SK-N-DZ (cell line): ENCODE results near the gene IFNL2. TPM values are rescaled to one million over a fixed set of nuclear protein-coding genes. Genes with fewer than 3 reads are reported as not detected.
"Not testable (repeated sequence)": the region's sequence is repeated elsewhere in the genome, so short reads cannot be mapped to it uniquely, and the experiment has no call there.

ENCODE experiments used
- DNase-seq: peaks from one replicate; pipeline ENCODE4 v3.0.0-alpha.2; 2015; ENCODE audit warnings: low spot score
- polyA plus RNA-seq, 2 experiments: library from polyadenylated mRNA; depleted of rRNA; stranded (reverse); fragments of >200 nt; gene quantifications; 2 replicates each; pipeline ENCODE4 v1.2.3, GENCODE V29; 2014

IFNL2 gene
- not detected in 2 replicates for polyA plus RNA-seq (2014; cell fraction: cytosol; rRNA removed)
- not detected in 2 replicates for polyA plus RNA-seq (2014; cell fraction: nucleus; rRNA removed)

DNA sequence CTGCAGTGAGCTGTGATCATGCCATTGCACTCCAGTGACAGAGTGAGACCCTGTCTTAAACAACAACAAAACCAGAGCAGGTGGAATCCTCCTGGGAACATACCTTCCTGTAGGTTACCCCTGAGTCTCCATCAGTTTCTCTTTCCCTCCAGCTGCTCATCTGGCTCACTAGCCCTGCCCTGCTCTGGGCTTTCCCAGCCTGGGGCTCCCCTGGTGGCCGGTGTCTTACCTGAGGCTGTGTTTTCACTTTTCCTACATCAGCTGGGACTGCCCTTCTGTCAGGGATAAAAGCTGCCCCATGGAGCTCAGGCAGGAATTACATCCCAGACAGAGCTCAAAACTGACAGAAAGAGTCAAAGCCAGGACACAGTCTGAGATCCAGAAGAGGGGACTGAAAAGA is at the start of gene IFNL2:
TSS of gene IFNL2 (plus strand) at position 312 of the 400 bp plus-strand sequence. CDS start 173 bp downstream, outside the sequence.
- not testable (repeated sequence) for DNase-seq

DNA sequence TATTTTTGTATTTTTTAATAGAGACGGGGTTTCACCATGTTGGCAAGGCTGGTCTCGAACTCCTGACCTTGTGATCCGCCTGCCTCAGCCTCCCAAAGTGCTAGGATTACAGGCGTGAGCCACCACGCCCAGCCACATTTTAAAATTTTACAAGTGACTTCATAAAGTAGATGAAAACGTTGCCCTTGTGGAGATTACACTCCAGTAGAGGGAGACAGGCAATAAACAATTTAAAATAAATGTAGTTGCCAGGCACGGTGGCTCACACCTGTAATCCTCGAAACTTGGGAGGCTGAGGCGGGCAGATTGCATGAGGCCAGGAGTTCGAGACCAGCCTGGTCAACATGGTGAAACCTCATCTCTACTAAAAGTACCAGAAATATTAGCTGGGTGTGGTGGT is 49.1 kb upstream of the IFNL2 start:
- DNase-seq = not testable (repeated sequence)

DNA sequence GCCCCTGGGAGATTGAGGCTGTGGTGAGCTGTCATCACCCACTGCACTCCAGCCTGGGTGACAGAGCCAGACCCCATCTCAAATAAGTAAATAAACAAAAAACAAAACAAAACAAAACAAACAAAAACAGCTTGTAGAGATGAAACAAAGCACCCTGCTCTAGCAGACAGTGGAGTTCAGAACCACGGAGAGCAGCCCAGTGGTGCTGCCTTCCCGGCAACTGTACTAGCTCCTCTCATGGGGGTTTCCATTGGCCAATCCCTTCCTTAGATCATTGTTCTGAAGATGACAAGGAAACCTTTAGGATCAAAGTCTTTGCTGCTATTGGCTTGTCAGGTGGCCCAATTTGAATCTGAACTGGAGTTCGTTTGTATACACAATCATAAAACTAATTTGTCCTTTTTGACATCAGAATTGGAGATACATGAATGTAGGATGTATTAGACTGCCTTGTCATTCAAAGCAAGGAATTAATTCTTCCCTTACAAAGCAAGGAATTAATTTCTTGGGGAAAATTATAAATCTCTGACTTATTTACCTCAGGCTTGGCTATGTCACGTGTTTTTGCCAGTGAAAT is 44.4 kb upstream of the IFNL2 start:
- no peak for DNase-seq

DNA sequence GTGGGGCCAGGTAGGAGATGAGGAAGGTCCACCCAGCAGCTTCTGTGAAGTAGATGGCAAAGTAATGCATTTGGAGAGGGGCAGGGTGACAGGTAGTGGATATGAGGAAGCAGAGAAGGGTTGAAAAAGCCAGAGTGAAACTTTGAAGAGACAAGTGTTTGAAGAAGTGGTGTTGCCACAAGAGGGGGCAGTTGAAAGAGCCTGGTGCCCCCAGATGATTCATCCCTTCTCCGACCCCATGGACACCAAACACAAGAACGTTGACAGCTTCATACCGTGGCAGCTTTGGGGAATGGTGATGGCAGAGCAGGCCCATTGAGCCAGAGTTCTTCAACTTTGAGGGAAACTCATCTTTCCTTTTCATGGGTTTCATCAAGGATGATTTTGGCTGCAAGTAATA is 43.3 kb upstream of the IFNL2 start:
- no peak for DNase-seq

GRCh38 chr19:39230096-39230764 is 38.0 kb upstream of the IFNL2 start:
- no peak for DNase-seq

DNA sequence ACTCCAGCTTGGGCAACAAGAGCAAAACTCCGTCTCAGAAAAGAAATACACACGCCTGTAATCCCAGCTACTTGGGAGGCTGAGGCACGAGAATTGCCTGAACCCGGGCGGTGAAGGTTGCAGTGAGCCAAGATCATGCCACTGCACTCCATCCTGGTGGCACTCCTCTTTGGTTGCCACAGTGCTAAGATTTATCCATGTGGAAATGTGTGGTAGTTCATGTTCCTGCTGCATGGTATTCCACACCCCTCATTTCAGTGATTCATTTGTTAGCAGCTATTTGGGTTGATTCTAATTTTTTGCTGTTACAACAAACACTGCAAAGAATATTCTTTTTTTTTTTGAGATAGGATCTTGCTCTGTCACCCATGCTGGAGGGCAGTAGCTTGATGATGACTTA is 35.5 kb upstream of the IFNL2 start:
- DNase-seq = no peak

GRCh38 chr19:39236527-39236926 is 31.7 kb upstream of the IFNL2 start:
- DNase-seq = no peak

DNA sequence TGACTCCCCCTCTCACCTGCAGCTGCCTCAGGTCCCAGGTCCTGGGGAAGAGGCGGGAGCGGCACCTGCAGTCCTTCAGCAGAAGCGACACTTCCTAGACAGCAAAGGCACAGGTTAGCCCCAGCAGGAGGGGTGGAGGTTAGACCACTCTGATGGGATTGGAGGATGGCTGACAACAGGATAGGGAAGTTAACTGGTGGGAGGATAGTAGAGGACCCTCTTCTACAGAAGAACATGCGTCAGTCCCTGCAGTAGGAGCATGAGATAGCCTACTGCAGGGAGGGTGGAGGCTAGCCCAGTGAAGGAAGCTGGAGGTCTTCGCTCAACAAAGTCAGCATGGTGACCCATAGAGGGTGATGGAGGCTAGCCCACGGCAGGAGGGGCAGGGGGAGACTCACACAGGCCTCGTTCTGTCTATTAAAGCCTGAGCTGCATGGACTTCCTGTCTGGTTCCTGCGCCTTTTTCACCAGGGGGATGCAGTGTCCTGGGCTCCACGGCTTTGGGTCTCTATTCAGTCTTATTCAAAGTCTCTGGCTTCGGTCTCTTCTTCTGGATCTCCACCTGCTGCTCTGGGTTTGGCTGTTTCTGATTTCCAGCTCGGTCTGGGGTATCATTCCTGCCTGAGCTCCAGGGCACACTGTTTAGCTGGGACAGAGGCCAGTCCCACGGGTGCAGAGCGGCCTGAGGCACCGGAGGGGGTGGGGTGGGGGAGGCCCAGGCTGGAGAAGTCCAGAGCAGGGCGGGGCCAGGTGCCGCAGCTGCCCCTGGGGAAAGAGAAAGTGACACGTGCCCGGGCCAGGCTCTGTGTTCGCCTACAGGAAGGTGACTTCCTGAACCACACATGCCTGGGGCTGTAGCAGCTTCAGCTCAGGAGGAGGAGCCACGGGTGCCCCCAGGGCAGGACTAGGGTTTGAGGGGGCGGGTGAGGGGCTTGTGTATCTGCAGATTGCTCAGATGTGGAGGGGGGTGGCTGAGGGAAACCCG is 30.7 kb upstream of the IFNL2 start:
- no peak for DNase-seq

DNA sequence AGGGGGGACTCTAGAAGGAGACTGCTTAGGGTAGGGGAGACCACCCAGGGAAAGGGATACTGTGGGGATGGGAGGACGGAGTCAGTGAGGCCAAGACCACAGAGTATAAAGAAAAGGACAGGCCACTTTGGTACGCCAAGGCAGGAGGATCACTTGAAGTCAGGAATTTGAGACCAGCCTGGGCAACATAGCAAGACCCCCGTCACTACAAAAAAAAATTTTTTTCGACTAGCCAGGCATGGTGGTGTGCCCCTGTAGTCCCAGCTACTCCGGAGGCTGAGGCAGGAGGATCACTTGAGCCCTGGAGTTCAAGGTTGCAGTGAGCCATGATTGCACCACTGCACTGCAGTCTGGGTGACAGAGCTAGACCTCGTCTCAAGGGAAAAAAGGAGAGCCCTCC is 30.0 kb upstream of the IFNL2 start:
- no peak for DNase-seq

DNA sequence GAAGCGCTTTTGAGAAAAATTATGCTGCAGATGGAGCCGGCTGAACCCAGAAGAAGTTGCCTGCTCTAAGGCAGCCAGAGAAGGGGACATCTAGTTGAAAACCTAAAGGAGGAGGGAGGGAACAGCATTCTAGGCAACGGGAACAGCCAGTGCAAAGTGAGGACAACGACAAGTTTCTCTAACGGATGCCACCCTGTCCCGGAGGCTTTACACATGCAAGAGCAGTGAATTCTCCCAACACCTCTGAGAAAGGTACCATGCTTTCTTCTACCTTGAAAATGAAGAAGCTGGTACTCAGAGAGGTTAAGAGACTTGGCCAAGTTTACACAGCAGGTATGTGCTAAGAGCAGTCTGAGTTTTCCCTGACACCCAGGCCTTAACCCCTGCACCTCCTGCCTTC is 29.3 kb upstream of the IFNL2 start:
- DNase-seq = no peak

- no peak for DNase-seq
These were observed 27.8 kb upstream of the IFNL2 start for GRCh38 chr19:39240421-39240820.

- DNase-seq = not testable (repeated sequence)
These were observed 24.5 kb upstream of the IFNL2 start for GRCh38 chr19:39243741-39244140.

- not testable (repeated sequence) for DNase-seq
These were observed 23.6 kb upstream of the IFNL2 start, which contains the start of gene IFNL3 for GRCh38 chr19:39244410-39245100. Gene IFNL3, minus strand, starts transcription at chr19:39245006. Its CDS starts 39 bp downstream, at chr19:39244967.

GRCh38 chr19:39245166-39245565 is 23.0 kb upstream of the IFNL2 start:
- not testable (repeated sequence) for DNase-seq

GRCh38 chr19:39246951-39247669 is 21.1 kb upstream of the IFNL2 start:
- DNase-seq = peak; percentile 68

GRCh38 chr19:39247701-39248664 is 20.2 kb upstream of the IFNL2 start:
- no peak for DNase-seq

DNA sequence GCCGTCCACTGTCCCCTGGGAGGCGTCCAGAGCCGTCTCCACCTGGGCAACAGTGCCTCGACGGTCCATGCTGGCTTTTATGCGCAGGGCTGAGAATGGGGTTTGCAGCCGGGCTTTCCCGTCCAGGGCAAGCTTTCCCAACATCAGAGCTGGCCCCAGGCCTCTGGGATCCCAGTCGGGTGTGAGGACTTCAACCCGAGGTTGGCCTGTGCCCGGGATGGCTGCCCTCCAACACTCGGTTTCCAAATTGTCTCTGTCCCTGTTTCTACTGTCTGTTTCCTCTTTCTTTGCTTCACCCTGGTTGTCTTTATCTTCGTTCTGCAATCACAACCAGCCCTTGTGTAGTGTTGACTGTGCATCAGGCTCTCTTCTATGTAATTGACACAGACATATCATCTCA is 19.4 kb upstream of the IFNL2 start, which contains the start of gene IFNL4:
TSS of gene IFNL4 (minus strand) at position 51 of the 400 bp plus-strand sequence.
- DNase-seq = no peak

DNA sequence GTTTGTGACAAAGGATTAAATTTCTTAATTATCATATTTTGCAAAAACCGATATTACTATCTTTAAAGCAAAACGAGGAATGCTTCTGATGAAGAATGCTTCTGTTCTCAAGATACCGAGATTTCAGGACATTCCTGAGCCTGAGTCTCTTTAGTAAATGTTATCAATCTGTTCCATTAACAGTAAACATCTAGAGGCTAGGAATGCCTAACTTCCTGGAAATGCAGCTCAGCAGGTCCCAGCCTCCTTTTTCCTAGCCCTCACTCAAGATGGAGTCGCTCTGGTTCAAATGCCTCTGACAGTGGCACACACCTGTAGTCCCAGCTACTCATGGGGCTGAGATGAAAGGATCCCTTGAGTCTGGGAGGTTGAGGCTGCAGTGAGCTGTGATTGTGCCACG is 17.1 kb upstream of the IFNL2 start:
- no peak for DNase-seq

DNA sequence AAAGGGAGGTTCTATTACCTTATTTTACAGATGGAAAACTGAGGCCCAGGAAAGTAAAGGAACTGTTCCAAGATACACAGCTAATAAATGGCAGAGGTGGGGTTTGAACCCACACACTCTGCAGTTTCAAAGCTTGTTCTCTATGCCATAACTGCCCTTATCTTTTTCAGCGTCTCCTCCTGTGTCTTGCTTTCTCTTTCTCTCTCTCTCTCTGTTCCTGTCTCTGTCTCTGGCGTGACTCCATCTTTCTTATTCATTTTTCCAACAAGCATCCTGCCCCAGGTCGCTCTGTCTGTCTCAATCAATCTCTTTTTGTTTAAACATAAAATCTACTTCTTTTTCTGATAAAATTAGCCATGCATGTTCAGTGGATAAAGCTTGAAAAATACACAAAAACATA is 16.4 kb upstream of the IFNL2 start:
- no peak for DNase-seq
